HFFc6 (cell line): Measurements from ENCODE around the gene HMGCL. TPM values are rescaled to one million over a fixed set of nuclear protein-coding genes. Genes with fewer than 3 reads are reported as not detected.
A peak's percentile ranks its signal among the peaks of the same experiment; 100 is the strongest.

ENCODE experiments used
- DNase-seq: peaks from one replicate; pipeline ENCODE4 v3.0.0-alpha.2; 2018
- H3K27ac Mint-ChIP-seq: 2 replicates; pipeline ENCODE4 v1.8.0; 2020; ENCODE audit warnings: mild to moderate bottlenecking, mixed read lengths
- H3K27me3 Mint-ChIP-seq: 2 replicates; pipeline ENCODE4 v1.8.0; 2021; ENCODE audit warnings: mild to moderate bottlenecking, moderate library complexity, mixed read lengths; ENCODE audit not compliant: insufficient read depth
- H3K36me3 Mint-ChIP-seq: 2 replicates; pipeline ENCODE4 v1.8.0; 2021; ENCODE audit warnings: low read depth, mixed read lengths
- H3K4me1 Mint-ChIP-seq: 2 replicates; pipeline ENCODE4 v1.8.0; 2020; ENCODE audit warnings: low read depth, mixed read lengths
- H3K4me3 Mint-ChIP-seq: 2 replicates; pipeline ENCODE4 v1.8.0; 2020; ENCODE audit warnings: mild to moderate bottlenecking, moderate library complexity, mixed read lengths
- H3K9me3 Mint-ChIP-seq: 2 replicates; pipeline ENCODE4 v1.8.0; 2020; ENCODE audit warnings: mild to moderate bottlenecking, mixed read lengths
- total RNA-seq, 6 experiments: library from RNA; stranded (reverse); fragmentation: NEBNext Ultra II Directional; extraction: Animal tissue kit (Norgen Biotek cat#: 25700); gene quantifications; 2 replicates in 1 of 6; 3 replicates in 5 of 6; pipeline ENCODE4 v1.2.3, GENCODE V29; 2021
- TF ChIP-seq, protein P1 (sequence below): fragments of 200-600 bp; sonication (generic); IDR thresholded peaks from 2 replicates; pipeline ENCODE4 v1.5.0; 2021; ENCODE audit warnings: antibody characterized with exemption, mild to moderate bottlenecking

HMGCL gene
- total RNA-seq, 6 experiments from 2014 or later: 20.2 to 22.9 (median 21.7) TPM

DNA sequence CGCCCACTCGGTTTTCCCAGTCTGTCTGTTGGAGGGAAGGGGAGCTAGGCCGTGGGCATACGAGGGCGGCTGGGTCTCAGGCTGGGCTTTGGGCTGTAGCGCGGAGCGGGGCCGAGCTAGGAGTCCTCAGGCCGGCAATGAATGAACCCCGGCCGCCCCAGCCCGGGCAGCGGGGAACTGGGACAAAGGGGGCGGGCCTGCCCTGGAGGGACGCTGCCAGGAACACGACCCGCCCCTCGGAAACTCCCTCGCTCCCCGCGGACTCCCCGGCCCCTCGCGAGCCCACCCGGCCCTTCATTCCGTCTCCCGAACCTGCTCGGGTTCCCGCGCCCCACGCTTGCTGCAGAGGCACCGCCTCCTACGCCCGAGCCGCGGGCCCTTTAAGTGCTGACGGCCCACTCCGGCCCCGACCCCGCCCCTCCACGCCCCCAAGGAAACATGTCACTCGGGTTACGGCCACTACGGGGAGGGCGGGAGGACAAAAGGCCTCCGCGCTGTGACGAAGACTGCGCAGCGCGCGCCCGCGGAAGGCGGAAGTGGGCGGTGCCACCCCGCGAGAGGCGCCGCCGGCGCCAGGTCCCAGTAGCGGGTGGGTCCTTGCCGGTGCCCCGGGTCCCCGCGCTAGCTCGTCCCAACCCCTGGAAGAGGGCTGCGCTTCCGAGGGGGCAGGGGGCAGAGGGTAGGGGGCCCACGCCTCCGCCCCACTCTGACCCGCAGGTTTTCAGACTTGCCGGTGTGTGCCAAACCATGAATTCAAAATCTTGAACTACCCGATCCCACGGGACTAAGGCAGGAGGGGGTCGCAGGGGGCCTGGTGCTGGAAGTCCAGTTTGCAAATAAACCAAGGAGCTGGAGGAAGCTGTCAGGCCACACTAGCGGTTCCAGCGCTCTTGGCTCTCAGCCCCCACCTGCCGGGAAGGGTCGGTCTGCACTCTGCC is 24.6 kb downstream of the HMGCL start, which contains the start of gene GALE:
GALE (minus strand) TSS at position 355 of the 938 bp plus-strand sequence. CDS start 1,747 bp downstream, outside the sequence.
- Mint-ChIP-seq H3K27me3 (peaks cover 4% of the 10 kb centered on the region), H3K4me1 (peaks cover 17% of the 10 kb centered on the region), H3K4me3 (peak within 1 kb of the TSS; percentile 95), H3K27ac (peak within 1 kb of the TSS; percentile 93), H3K36me3 (peaks cover 4% of the 10 kb centered on the region; the same call in 1 of the 2 replicates), H3K9me3 (no peaks in the 10 kb centered on the region)
- DNase-seq: peak; percentile 90
- TF ChIP-seq, protein P1, sequence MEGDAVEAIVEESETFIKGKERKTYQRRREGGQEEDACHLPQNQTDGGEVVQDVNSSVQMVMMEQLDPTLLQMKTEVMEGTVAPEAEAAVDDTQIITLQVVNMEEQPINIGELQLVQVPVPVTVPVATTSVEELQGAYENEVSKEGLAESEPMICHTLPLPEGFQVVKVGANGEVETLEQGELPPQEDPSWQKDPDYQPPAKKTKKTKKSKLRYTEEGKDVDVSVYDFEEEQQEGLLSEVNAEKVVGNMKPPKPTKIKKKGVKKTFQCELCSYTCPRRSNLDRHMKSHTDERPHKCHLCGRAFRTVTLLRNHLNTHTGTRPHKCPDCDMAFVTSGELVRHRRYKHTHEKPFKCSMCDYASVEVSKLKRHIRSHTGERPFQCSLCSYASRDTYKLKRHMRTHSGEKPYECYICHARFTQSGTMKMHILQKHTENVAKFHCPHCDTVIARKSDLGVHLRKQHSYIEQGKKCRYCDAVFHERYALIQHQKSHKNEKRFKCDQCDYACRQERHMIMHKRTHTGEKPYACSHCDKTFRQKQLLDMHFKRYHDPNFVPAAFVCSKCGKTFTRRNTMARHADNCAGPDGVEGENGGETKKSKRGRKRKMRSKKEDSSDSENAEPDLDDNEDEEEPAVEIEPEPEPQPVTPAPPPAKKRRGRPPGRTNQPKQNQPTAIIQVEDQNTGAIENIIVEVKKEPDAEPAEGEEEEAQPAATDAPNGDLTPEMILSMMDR: no peak; the same call in 1 of the 2 replicates

DNA sequence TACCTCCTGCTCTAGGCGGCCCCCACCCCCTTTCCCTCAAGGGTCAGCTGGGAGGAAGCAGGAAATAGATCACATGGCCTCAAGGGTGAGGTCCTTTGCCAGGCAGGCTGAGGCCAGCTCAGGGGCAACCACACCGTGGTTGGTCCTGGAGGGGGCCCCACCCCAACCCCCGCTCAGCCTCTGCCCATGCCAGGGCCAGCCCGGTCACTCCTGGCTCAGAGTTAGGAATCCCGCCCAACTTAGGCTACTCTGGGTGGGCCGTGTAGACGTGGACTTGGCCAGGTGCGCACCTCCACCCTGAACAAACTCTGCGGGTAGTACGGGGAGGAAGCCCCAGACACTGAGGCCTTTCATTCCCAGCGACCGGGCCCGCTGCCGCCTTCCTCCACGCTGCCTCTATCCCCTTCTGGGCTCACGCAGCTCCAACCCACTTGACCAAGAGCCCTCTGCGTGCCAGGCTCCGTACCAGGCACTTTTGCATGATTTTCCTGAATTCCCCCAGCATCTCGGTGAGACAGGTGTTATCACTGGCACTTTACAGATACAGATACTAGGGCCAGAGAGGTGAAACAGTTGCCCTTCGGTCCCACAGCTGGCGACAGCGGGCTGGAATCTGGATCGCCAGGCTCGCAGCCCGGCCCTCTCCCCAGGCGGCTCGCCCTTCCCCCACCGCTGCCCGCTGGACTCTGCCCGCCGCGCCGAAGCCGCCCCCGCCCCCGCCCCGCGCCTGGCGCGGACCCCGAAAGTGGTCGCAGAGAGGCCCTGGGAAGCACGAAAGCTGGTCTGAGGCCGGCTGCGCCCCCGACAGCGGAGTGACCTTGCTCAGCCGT is 25.4 kb downstream of the HMGCL start:
- Mint-ChIP-seq H3K4me3 (peak overlapping the region; percentile 95), H3K27ac (peak overlapping the region; percentile 93), H3K27me3 (peaks cover 3% of the 10 kb centered on the region), H3K36me3 (peaks cover 4% of the 10 kb centered on the region; the same call in 1 of the 2 replicates), H3K4me1 (peaks cover 17% of the 10 kb centered on the region), H3K9me3 (no peaks in the 10 kb centered on the region)
- DNase-seq: peak; percentile 45
- TF ChIP-seq, protein P1: no peak

DNA sequence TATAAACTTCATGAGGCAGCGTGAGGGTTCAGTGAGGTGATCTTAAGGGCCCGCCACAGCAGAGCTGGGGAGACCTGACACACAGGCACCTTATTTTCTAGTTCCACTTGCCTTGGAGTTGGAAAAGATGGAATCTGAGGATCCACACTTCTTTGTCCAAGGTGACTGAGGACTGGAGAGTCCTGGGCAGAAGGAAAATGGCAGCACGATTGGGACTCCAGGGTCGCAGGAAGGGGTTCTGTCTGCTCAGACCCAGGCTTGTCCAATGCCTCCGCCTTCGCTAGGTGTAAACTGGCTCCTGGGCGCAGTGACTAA is 26.0 kb downstream of the HMGCL start:
- DNase-seq: no peak
- TF ChIP-seq, protein P1: no peak
- peaks cover 5% of the 10 kb centered on the region for H3K27me3 Mint-ChIP-seq
- H3K4me3 Mint-ChIP-seq: peak overlapping the region; percentile 95
- H3K36me3 Mint-ChIP-seq: peaks cover 4% of the 10 kb centered on the region; the same call in 1 of the 2 replicates
- H3K27ac Mint-ChIP-seq: peak overlapping the region; percentile 93
- no peaks in the 10 kb centered on the region for H3K9me3 Mint-ChIP-seq
- H3K4me1 Mint-ChIP-seq: peaks cover 17% of the 10 kb centered on the region

DNA sequence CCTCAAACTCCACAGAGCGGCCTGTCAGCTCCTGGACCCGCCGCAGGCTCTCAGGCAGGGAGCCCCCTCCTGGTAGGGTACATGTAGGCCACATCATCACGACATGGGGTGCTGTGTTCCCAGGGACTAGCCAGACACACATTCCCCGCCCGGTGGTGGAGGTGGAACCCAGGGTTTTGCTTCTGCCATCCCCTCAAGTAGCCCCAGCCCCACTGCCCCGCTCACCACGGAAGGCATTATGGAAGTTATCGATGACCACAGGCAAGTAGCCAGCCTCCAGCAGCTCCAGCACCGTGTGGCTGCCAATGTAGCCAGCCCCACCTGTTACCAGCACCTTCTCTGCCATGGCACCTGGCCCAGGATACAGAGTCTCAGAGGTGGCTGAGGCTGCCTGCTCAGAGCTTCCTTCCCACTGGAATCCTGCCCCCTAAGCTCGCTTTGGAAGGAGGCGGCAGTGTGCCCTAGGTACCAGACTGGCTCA is 26.5 kb downstream of the HMGCL start:
- H3K36me3 Mint-ChIP-seq: peaks cover 4% of the 10 kb centered on the region; the same call in 1 of the 2 replicates
- H3K9me3 Mint-ChIP-seq: no peaks in the 10 kb centered on the region
- peaks cover 5% of the 10 kb centered on the region for H3K27me3 Mint-ChIP-seq
- no peak for DNase-seq
- peaks cover 17% of the 10 kb centered on the region for H3K4me1 Mint-ChIP-seq
- TF ChIP-seq, protein P1: peak; percentile 55; the same call in 1 of the 2 replicates
- H3K27ac Mint-ChIP-seq: peak overlapping the region; percentile 48
- no peak overlapping the region for H3K4me3 Mint-ChIP-seq
